ENCODE measurements around the gene DSP.

- no peak for TF ChIP-seq POLR2A (IDR thresholded peaks at IDR 0.05)
- TF ChIP-seq, protein P1, sequence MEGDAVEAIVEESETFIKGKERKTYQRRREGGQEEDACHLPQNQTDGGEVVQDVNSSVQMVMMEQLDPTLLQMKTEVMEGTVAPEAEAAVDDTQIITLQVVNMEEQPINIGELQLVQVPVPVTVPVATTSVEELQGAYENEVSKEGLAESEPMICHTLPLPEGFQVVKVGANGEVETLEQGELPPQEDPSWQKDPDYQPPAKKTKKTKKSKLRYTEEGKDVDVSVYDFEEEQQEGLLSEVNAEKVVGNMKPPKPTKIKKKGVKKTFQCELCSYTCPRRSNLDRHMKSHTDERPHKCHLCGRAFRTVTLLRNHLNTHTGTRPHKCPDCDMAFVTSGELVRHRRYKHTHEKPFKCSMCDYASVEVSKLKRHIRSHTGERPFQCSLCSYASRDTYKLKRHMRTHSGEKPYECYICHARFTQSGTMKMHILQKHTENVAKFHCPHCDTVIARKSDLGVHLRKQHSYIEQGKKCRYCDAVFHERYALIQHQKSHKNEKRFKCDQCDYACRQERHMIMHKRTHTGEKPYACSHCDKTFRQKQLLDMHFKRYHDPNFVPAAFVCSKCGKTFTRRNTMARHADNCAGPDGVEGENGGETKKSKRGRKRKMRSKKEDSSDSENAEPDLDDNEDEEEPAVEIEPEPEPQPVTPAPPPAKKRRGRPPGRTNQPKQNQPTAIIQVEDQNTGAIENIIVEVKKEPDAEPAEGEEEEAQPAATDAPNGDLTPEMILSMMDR (IDR thresholded peaks at IDR 0.05), result no peak
- no peak for TF ChIP-seq POLR2AphosphoS5 (IDR thresholded peaks at IDR 0.05)
Measured at GRCh38 chr6:7526755-7527154, 14.7 kb upstream of the DSP start.
